Purkinje cell (primary cell): ENCODE measurements around the gene RNASEH2B. TPM values are rescaled to one million over a fixed set of nuclear protein-coding genes. Genes with fewer than 3 reads are reported as not detected.

Experiments
- polyA plus RNA-seq: library from polyadenylated mRNA; unstranded; fragments of >200 nt; fragmentation: Nextera tagmentation; gene quantifications from 2 replicates; pipeline ENCODE4 v1.2.1, GENCODE V29; 2014

RNASEH2B gene
- 24.1 and 39.3 TPM in 2 replicates for polyA plus RNA-seq

GRCh38 chr13:50909605-50910484 is at the start of gene RNASEH2B:
TSS of gene RNASEH2B (plus strand) at chr13:50909791. CDS start at chr13:50910077, 286 bp downstream.

Other genes starting within 250 kb of the RNASEH2B start
- gene DLEU7, start 66.1 kb upstream of the RNASEH2B start, polyA plus RNA-seq: 4.6 and 7.6 TPM in 2 replicates
- gene C13orf42, start 201.5 kb downstream of the RNASEH2B start, polyA plus RNA-seq: not detected in 2 replicates